ENCODE results near the gene CIDEB. TPM values are rescaled to one million over a fixed set of nuclear protein-coding genes. Genes with fewer than 3 reads are reported as not detected.

CIDEB gene
- total and polyA plus RNA-seq, 2 of the 13 experiments (the other 11 are each of a cell fraction or from before 2014, with no cell fraction given), result 35.8 to 110 TPM

DNA sequence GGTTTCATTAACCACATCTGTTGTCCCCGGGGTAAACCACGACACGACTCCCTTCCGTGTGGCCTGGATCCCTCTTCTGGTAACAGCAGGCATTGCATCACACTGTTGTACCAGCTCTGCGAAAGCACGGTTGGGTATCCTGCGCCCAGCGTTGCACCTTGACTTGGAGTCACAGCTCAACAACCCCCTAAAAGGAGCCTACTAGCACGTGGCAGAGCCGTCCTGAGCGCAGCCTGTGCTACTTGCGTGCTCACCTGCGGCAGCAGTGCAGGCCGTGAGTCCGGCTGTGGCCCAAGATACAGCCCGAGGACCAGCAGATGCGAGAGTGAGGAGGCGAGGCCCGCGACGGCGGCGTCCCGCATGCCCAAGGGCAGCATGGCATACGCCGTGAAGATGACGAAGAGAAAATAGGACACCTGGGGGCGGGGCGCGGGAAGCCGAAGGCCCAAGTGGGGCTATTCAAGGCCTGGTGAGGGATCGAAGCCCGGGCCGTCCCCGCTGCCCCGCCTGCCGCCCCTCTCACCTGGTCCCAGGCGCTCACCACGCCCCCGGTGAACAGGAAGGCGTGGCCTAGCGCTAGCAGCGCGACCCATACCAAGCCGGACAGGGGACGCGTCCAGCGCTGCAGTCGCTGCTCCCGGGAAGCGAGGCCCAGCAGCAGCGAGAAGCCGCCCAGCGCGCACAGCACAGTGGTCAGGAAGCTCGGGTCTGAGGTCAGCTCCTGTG lies 24.7 kb upstream of the CIDEB start (continued):
- peak; percentile 0 for TF ChIP-seq ZNF567 (CRISPR knock-in tag; IDR thresholded peaks at IDR 0.05; ENCODE audit: borderline replicate concordance)
- peak; percentile 85 for TF ChIP-seq CBX5 (CRISPR knock-in tag; IDR thresholded peaks at IDR 0.05; ENCODE audit: borderline replicate concordance)
- no peak for TF ChIP-seq JARID2 (CRISPR knock-in tag; IDR thresholded peaks at IDR 0.05; ENCODE audit: insufficient replicate concordance)
- TF ChIP-seq ZNF207 (IDR thresholded peaks at IDR 0.05; ENCODE audit: borderline replicate concordance), result no peak
- TF ChIP-seq, protein P1, sequence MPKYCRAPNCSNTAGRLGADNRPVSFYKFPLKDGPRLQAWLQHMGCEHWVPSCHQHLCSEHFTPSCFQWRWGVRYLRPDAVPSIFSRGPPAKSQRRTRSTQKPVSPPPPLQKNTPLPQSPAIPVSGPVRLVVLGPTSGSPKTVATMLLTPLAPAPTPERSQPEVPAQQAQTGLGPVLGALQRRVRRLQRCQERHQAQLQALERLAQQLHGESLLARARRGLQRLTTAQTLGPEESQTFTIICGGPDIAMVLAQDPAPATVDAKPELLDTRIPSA (CRISPR knock-in tag; IDR thresholded peaks at IDR 0.05; ENCODE audit: borderline replicate concordance), result no peak
- TF ChIP-seq SP4 (CRISPR knock-in tag; IDR thresholded peaks at IDR 0.05), result 0 out of 2 replicates have a peak, but pooled peaks have one; percentile 27
- peak; percentile 63; the same call in 1 of the 2 replicates for TF ChIP-seq KMT2A (CRISPR knock-in tag; IDR thresholded peaks at IDR 0.05)
- TF ChIP-seq CENPX (CRISPR knock-in tag; IDR thresholded peaks at IDR 0.05), result no peak
- TF ChIP-seq NR2F1 (CRISPR knock-in tag; IDR thresholded peaks at IDR 0.05), result no peak
- TF ChIP-seq ZNF775 (CRISPR knock-in tag; IDR thresholded peaks at IDR 0.05; ENCODE audit: borderline replicate concordance), result peak; percentile 71
- peak; percentile 81 for TF ChIP-seq KMT2B (CRISPR knock-in tag; IDR thresholded peaks at IDR 0.05)
- no peak for TF ChIP-seq FOXK2 (IDR thresholded peaks at IDR 0.05)
- peak; percentile 87; the same call in 1 of the 2 replicates for TF ChIP-seq JDP2 (CRISPR knock-in tag; IDR thresholded peaks at IDR 0.05; ENCODE audit: borderline replicate concordance)
- TF ChIP-seq, protein P2, sequence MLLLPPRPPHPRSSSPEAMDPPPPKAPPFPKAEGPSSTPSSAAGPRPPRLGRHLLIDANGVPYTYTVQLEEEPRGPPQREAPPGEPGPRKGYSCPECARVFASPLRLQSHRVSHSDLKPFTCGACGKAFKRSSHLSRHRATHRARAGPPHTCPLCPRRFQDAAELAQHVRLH (CRISPR knock-in tag; IDR thresholded peaks at IDR 0.05; ENCODE audit: borderline replicate concordance, low read depth), result peak; percentile 97
- TF ChIP-seq, protein P3, sequence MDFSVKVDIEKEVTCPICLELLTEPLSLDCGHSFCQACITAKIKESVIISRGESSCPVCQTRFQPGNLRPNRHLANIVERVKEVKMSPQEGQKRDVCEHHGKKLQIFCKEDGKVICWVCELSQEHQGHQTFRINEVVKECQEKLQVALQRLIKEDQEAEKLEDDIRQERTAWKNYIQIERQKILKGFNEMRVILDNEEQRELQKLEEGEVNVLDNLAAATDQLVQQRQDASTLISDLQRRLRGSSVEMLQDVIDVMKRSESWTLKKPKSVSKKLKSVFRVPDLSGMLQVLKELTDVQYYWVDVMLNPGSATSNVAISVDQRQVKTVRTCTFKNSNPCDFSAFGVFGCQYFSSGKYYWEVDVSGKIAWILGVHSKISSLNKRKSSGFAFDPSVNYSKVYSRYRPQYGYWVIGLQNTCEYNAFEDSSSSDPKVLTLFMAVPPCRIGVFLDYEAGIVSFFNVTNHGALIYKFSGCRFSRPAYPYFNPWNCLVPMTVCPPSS (IDR thresholded peaks at IDR 0.05), result no peak
- peak; percentile 100 for TF ChIP-seq ZNF225 (CRISPR knock-in tag; IDR thresholded peaks at IDR 0.05)
- TF ChIP-seq ZFP62 (CRISPR knock-in tag; IDR thresholded peaks at IDR 0.05), result no peak
- TF ChIP-seq, protein P4, sequence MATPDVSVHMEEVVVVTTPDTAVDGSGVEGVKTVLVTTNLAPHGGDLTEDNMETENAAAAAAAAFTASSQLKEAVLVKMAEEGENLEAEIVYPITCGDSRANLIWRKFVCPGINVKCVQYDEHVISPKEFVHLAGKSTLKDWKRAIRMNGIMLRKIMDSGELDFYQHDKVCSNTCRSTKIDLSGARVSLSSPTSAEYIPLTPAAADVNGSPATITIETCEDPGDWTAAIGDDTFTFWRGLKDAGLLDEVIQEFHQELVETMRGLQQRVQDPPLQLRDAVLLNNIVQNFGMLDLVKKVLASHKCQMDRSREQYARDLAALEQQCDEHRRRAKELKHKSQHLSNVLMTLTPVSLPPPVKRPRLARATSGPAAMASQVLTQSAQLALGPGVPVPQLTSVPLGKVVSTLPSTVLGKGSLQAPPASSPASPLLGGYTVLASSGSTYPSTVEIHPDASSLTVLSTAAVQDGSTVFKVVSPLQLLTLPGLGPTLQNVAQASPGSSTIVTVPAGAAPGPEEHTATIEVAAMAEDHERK (CRISPR knock-in tag; IDR thresholded peaks at IDR 0.05; ENCODE audit: low read depth), result no peak
- TF ChIP-seq, protein P5, sequence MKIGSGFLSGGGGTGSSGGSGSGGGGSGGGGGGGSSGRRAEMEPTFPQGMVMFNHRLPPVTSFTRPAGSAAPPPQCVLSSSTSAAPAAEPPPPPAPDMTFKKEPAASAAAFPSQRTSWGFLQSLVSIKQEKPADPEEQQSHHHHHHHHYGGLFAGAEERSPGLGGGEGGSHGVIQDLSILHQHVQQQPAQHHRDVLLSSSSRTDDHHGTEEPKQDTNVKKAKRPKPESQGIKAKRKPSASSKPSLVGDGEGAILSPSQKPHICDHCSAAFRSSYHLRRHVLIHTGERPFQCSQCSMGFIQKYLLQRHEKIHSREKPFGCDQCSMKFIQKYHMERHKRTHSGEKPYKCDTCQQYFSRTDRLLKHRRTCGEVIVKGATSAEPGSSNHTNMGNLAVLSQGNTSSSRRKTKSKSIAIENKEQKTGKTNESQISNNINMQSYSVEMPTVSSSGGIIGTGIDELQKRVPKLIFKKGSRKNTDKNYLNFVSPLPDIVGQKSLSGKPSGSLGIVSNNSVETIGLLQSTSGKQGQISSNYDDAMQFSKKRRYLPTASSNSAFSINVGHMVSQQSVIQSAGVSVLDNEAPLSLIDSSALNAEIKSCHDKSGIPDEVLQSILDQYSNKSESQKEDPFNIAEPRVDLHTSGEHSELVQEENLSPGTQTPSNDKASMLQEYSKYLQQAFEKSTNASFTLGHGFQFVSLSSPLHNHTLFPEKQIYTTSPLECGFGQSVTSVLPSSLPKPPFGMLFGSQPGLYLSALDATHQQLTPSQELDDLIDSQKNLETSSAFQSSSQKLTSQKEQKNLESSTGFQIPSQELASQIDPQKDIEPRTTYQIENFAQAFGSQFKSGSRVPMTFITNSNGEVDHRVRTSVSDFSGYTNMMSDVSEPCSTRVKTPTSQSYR (CRISPR knock-in tag; IDR thresholded peaks at IDR 0.05; ENCODE audit: borderline replicate concordance), result peak; percentile 55
- TF ChIP-seq, protein P6, sequence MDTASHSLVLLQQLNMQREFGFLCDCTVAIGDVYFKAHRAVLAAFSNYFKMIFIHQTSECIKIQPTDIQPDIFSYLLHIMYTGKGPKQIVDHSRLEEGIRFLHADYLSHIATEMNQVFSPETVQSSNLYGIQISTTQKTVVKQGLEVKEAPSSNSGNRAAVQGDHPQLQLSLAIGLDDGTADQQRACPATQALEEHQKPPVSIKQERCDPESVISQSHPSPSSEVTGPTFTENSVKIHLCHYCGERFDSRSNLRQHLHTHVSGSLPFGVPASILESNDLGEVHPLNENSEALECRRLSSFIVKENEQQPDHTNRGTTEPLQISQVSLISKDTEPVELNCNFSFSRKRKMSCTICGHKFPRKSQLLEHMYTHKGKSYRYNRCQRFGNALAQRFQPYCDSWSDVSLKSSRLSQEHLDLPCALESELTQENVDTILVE (CRISPR knock-in tag; IDR thresholded peaks at IDR 0.05), result peak; percentile 70
- peak; percentile 62 for TF ChIP-seq TAF15 (IDR thresholded peaks at IDR 0.05; ENCODE audit: low read depth, low read length, poor library complexity, severe bottlenecking)

Data from HepG2 (cell line).